GM12873 (cell line): ENCODE results near the gene ADCY5.

Experiments used
- CTCF ChIP-seq: IDR thresholded peaks from 2 replicates; pipeline ENCODE4 v1.5.1; 2012; ENCODE audit warnings: low read depth, mild to moderate bottlenecking, moderate library complexity, low read length, control low read depth; ENCODE audit not compliant: insufficient read depth; ENCODE audit errors: missing control alignments

Gene ADCY5

GRCh38 chr3:123483146-123483545 is 34.3 kb upstream of the ADCY5 start:
- no peak for TF ChIP-seq CTCF

GRCh38 chr3:123481722-123482457 is 33.0 kb upstream of the ADCY5 start:
- TF ChIP-seq CTCF: no peak

GRCh38 chr3:123481071-123481470 is 32.2 kb upstream of the ADCY5 start:
- no peak for TF ChIP-seq CTCF

- TF ChIP-seq CTCF: no peak
Measured at GRCh38 chr3:123480428-123480827, 31.5 kb upstream of the ADCY5 start.

GRCh38 chr3:123479891-123480290 is 31.0 kb upstream of the ADCY5 start:
- no peak for TF ChIP-seq CTCF

- TF ChIP-seq CTCF: no peak
Measured at GRCh38 chr3:123478314-123478713, 29.4 kb upstream of the ADCY5 start.

- no peak for TF ChIP-seq CTCF
Measured at GRCh38 chr3:123476967-123477750, 28.3 kb upstream of the ADCY5 start.
